Bone marrow (tissue), 2 donors: ENCODE data around the gene UGT1A6.

Experiments
- DNase-seq, 2 donors: peaks; one replicate each; lab custom pipeline; 2025; lab: John Stamatoyannopoulos, UW

The UGT1A6 gene

DNA sequence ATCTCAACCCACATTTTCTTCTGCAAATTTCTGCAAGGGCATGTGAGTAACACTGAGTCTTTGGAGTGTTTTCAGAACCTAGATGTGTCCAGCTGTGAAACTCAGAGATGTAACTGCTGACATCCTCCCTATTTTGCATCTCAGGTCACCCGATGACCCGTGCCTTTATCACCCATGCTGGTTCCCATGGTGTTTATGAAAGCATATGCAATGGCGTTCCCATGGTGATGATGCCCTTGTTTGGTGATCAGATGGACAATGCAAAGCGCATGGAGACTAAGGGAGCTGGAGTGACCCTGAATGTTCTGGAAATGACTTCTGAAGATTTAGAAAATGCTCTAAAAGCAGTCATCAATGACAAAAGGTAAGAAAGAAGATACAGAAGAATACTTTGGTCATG, 75.4 kb downstream of the UGT1A6 start:
- no peak for DNase-seq

DNA sequence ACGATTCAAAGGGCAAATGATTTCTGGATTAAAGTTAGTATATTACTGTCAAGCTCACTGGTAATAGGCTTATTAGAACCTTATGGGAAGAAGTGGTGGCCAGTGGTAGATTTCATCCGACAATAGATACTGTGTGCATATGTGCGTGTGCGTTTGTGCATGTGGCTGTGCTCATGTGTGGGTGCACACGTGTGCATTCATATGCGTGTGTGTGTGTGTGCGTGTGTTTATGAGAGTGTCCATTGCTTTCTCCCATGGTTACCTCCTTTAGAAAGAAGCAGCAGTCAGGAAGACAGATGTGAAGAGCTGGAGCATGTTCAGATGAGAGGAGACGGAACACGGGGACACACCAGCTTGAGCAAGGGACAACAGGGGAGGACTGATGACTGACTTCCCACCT, 76.6 kb downstream of the UGT1A6 start:
- no peak for DNase-seq

GRCh38 chr2:233772153-233772552, 79.5 kb downstream of the UGT1A6 start:
- DNase-seq, result no peak

- DNase-seq, result no peak
Observed at GRCh38 chr2:233772583-233772982, 79.9 kb downstream of the UGT1A6 start.

DNA sequence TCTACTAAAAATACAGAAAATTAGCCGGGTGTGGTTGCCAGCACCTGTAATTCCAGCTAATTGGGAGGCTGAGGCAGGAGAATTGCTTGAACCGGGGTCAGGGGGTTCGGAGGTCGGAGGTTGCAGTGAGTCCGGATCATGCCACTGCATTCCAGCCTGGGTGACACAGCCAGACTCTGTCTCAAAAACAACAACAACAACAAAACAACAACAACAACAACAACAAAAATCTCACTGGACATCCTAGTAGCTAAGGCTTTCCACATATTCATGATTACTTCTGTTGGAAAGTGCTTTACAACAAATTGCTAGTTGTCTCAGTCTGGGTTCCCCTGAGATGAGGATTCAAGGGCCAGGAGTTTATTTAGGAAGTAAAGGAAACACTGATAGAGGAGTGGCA, 81.2 kb downstream of the UGT1A6 start:
- no peak for DNase-seq

DNA sequence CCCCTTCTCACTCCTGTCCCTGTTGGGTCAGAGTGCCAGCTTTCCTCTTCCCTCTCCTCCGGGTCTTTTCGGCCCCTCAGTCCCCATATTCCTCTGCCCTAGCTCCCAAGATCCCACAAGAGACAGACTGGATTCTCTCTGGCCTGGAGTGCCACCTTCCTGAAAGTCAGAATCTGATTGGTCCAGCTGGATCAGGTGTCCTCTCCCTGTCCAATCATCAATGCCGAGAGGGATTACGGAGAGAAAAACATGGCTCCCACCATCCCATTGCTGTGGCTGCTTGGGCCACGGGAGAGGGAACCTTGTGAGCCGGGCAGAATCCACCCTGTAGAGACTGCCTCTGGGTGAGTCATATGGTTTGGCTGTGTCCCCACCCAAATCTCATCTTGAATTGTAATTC, 82.7 kb downstream of the UGT1A6 start:
- DNase-seq, result no peak

DNA sequence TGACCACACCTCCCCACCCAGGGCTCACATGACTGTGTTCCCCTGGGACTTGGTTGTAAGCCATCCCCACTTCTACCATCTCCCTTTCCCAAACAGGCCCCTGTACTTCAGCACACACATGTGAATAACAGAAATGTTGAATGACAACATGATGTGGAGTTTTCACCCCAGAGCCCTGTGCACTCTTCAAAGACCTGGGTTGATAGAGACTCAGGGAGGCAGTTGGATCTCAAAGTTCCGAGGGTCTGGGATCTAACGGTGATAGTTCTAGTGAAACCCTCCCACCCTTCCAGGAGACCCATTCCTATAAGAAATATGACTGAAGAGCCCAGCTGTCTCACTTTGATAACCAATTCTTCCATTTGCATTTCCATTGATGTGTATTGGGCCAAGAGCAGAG, 85.3 kb downstream of the UGT1A6 start, which contains the start of gene MROH2A:
TSS of gene MROH2A (plus strand) at position 301 of the 400 bp plus-strand sequence. CDS start 1,029 bp downstream, outside the sequence.
- no peak for DNase-seq

- DNase-seq, result no peak
Observed at GRCh38 chr2:233779722-233780121, 87.0 kb downstream of the UGT1A6 start.

DNA sequence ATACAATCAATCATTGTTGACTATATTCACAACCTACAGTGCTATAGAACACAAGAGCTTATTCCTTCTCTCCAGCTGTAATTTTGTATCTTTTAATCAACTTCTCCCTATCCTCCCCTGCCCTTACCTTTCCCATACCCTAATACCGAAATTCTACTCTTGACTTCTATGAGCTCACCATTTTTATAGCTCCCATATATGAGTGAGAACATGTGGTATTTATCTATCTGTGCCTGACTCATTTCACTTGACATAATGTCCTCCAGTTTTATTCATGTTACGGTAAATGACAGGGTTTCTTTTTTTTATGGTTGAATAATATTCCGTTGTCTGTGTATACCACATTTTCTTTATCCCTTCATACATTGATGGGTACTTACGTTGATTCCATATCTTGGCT, 88.1 kb downstream of the UGT1A6 start:
- DNase-seq, result no peak

- no peak for DNase-seq
Observed at GRCh38 chr2:233789554-233789953, 96.9 kb downstream of the UGT1A6 start.

GRCh38 chr2:233791151-233791882, 98.6 kb downstream of the UGT1A6 start:
- DNase-seq, result no peak

GRCh38 chr2:233791883-233792329, 99.2 kb downstream of the UGT1A6 start:
- no peak for DNase-seq

- DNase-seq, result no peak
Observed at GRCh38 chr2:233792720-233793119, 100.0 kb downstream of the UGT1A6 start.

GRCh38 chr2:233793465-233794127, 100.9 kb downstream of the UGT1A6 start:
- DNase-seq, result no peak

DNA sequence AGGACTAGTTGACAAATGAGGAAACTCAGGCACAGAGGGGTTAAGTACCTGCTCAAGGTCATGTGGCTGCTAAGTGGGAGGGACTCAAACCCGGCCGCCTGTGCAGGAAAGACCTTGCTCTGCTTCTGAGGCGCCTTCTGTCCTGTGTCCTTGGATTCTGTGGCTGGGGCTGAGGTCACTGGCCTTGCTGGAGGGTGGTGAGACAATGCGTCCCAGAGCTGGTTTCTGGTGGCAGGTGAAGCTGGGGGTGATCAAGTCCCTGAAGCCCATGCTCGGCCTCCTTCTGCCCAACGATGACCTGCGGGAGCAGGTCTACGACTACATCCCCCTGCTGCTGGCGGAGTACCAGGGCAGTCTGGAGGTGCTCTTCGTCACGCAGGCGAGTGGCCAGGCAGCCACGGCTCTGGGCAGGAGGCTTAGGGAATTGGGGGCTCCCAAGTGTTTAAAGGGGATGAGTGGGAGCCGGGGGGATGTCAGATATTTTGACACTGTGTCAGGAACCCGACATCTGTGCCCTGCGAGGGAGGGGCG, 101.5 kb downstream of the UGT1A6 start:
- DNase-seq, result no peak

DNA sequence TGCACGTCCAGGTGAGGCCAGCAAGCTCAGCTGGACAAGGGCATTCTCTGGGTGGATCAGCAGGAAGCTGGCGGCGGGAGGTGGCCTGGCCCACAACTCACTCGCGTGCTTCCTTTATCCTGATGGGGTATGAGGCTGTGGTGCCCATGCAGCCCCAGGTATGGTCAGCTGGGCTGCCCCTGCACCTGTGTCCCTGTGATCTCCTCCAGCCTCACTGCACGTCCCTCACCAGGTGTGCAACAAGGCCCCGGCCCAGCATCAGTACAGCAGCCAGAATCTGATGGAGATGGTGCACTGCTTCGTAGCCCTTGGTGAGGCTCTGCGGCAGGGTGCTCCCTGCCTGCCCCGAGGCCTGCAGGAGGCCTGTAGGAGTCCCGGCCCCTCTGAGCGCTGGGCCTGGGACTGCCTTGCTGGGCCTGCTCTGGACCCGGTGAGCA, 103.1 kb downstream of the UGT1A6 start:
- no peak for DNase-seq

- no peak for DNase-seq
Observed at GRCh38 chr2:233796254-233796653, 103.6 kb downstream of the UGT1A6 start.

DNA sequence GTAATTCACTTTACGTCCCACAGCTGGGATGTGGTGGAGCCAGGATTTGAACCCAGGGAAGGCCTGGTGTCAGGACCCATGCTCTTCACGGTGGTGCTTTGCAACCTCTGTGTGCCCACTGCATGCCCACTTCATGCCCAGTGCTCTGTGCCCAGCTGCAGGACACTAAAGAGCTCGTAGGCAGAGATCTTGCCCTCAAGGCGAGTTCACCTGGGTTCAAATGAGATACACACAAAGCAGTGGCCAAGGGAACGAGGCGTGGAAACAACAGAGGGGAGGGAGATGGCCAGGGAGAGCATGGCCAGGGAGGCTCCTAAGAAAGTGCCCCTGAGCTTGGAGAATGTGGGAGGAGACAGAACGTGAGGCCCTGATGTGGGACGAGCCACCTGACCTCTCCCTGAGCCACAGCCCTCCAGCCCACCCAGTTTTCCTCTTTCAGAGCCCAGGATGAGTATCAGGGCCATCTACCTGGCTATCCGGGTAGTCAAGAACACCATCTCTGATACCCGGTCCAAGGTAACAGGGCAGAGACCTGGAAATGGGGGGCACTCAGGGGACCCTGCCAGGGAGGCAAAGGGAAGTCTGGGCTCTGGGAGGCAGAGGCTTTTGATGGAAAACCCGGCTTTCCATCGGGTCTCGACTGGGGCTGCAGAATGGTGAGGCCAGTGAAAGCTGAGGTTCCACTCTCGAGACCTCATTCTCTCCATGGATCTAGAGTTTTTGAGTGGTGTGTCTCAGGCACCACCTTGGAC, 105.8 kb downstream of the UGT1A6 start:
- DNase-seq, result no peak

- no peak for DNase-seq
Observed at GRCh38 chr2:233799087-233799665, 106.5 kb downstream of the UGT1A6 start.

- no peak for DNase-seq
Observed at GRCh38 chr2:233799716-233800115, 107.0 kb downstream of the UGT1A6 start.

DNA sequence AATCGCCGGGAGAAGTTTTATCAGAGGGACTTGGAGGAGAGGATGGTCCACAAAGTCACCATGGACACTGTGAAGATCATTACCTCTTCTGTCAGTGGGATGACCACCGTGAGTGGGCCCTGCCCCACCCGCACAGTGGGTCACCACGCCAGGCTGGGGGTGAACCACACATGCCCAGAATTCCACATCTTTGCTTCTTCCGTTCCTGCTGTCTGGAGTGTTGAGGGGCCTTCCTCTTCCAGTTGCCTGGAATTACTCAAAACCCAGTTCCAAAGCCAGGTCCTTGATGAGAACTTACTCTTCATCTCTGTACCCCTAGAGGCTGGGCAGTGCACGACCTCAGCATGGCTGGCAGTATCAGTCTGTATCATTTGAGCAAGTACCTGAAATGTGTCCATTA, 107.5 kb downstream of the UGT1A6 start:
- no peak for DNase-seq
